HG03108 (cell line): ENCODE results near the gene YTHDF1.

Source experiments
- ATAC-seq: cut with Tn5 transposase; IDR thresholded peaks from one replicate; pipeline ENCODE4 v1.9.1; 2021; ENCODE audit warnings: moderate library complexity; ENCODE audit not compliant: unreplicated experiment

The YTHDF1 gene

DNA sequence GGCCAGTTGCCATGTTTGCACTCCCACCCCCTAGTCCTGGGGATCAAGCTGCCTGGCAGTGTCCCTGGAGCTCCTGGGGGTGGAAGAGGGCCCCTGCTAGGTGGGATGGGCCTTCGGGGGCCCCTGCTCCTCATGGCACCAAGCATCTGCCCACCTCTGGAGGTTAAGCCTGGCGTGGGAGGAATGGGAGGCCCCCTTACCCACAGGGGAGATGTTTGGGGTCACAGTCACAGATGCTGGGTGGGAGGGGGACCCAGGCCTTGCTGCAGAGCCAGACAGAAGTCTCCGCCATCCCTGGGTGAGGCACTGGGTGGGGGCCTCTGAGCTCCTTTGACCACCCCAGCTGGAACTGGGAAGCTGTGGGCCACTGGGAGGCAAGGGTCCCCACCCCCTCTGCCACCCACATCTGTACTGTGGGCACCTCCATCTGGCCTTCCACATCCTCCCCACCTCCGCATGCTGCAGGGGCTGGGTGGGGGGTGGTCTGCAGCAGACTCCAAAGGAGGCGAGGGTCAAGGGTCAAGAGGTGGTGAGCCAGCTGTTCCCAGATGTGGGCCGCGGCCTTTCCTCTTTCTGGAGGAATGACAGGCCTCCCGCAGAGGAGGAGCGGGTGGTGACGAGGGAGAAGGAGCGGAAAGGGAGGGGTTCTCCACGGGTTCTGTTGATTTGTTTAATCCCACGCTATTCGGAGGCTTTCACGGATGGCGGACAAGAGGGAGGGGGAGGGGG is 41.5 kb downstream of the YTHDF1 start:
- no peak for ATAC-seq

DNA sequence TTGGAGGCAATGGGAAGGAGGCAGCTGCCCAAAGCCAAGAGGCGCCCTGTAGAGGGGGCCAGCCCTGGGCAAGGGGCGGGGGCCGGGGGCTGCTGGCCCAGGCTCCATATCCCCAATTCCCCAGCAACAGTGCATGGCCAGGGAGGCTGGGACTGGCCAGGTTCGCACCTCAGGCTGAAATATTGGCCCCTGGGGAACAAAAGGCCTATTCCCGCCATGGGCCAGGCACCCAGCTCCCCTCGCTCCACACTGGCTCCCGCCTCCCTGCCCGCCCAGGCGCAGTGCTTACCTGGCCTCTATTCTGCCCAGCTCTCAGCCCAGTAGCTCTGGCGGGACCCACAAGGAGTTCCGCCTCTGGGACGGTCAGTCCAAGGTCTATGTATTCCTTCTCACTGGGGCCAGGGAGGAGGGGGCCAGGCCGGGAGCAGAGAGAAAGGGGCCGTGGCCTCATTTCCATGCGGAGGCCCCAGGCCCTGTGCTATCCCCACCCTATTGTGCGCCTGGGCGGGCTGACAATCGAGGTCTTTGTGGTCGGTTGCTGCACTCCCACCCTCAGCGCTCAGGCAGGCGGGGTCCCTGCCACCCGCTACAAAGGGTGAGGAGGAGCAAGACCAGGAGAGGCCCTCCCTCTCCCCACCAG is 42.3 kb downstream of the YTHDF1 start:
- no peak for ATAC-seq

DNA sequence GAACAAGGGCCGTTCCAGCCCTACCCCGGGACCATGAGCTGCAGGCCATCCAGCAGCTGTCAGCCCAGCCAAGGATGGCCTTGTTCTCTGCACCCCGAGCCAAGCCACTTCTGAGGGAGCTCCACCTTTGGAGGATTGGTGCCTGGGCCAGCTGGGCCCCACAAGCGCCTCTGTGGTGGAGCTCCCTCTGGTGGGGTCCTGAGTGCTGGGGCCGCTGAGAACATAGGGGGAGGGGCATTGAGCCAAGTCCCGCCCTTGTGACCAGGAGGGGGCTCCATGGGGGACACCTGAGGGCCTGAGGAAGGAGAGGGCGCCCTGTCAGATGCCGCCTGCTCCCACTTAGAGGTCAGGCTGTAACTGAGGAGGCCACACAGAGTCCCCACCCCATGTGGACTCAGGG is 43.2 kb downstream of the YTHDF1 start:
- no peak for ATAC-seq

DNA sequence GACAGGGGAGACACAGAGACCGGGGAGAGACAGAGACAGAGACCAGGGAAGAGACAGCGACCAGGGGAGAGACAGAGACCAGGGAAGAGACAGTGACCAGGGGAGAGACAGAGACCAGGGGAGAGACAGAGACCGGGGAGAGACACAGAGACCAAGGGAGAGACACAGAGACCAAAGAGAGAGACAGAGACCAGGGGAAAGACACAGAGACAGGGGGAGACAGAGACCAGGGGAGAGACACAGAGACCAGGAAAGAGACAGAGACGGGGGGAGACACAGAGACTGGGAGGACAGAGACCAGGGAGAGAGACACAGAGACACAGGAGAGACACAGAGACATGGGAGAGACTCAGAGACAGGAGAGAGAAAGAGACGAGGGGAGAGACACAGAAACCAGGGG is 43.9 kb downstream of the YTHDF1 start:
- ATAC-seq, result no peak

DNA sequence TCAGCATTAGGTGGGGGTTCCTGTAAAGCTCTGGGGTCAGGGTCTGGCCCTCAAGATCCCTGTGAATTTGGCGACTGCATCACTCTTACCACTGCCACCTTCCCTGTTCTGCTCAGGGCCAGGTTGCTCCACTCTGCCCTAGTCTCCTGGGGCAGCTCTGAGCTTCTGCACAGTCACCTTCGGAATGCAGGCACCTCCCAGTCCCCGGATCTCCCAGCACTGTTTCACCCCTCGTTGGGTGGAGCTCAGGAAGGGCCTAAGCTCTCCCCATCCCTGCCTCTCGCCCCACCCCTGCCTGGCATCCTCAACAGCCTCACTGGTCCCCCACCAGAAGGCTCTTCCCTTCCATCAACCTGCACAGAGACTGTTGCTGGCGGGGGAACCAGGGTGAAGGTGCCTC is 46.2 kb downstream of the YTHDF1 start:
- no peak for ATAC-seq

DNA sequence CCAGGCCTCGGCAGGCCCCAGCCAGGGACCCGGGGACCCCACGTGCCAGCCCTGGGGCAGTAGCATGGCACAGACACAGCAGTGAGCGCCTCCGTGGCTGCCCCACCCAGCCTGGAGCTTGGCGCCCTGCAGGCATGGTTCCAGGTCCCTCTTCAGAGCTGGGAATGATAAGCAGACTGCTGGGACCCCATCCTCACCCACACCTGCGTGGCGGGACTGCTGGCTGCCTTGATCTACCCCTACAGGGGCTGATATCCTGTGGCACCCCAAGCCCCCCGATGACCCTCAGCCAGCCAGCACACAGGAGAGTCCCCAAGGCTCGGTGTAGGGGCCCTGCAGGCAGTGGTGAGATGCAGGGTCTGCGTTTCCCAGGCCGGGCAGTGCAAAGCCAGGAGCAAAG is 47.1 kb downstream of the YTHDF1 start:
- ATAC-seq, result no peak

DNA sequence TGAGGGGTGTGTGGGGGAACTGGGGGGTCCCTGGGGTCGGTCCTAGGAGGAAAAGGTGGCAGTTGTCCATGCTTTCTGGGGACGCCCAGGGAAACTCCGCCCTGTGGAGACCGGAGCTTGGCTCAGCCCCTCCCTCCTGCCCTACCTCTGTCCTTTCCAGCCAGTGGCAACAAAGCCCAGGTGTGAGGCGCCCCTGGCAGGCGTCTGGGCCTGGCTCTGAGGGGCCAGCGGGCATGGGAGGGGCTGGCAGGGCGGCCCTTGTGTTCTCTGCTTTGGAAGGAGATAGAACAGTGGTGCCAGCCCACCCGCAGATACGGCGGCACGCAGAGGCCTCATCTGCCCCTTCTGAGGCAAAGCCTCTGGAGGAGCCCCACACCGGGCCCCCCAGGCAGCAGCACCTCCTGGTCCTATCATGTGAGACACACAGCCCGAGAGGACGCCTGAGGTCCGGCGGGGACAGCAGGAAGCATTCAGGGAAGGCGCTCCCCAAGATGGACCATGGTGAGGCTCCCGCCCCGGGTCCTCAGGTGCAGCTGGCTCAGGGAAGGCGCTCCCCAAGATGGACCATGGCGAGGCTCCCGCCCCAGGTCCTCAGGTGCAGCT is 47.9 kb downstream of the YTHDF1 start:
- no peak for ATAC-seq

DNA sequence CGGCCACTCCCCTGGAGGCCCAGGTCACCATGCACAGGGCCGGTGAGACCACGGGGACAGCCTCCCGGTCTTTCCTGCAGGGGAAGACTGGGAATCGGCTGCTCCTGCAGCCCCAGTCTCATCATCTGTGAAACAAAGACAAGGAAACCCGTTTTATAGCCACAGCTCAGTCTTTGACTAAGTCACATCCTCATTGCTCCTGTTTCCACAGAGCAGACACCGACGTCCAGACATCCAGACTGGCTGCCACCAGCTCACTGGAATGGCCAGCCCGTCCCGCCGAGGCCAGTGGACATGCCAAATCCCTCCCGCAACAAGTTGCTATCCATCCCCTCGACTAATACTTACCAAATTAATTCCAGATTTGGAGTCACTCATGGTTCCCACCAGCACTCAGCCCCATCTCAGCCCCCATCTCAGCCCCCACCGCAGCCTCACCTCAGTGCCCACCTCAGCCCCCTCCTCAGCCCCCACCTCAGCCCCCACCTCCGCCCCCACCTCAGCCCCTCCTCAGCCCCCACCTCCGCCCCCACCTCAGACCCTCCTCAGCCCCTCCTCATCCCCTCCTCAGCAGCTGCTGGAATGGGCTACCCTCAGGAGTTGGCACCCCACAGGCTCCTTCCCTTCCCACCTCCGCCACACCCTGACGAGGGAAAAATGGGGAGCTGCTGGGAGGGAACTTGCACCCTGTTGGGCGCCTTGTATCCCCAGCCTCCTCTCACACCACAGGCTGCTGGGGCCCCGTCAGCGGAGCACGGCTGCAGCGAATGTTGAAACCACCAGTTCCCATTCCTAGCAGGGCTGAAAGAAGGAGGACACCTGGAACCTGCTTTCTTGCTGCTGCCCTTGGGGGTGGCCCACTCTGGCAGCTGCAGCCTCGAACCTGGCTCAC is 48.7 kb downstream of the YTHDF1 start:
- ATAC-seq, result no peak

DNA sequence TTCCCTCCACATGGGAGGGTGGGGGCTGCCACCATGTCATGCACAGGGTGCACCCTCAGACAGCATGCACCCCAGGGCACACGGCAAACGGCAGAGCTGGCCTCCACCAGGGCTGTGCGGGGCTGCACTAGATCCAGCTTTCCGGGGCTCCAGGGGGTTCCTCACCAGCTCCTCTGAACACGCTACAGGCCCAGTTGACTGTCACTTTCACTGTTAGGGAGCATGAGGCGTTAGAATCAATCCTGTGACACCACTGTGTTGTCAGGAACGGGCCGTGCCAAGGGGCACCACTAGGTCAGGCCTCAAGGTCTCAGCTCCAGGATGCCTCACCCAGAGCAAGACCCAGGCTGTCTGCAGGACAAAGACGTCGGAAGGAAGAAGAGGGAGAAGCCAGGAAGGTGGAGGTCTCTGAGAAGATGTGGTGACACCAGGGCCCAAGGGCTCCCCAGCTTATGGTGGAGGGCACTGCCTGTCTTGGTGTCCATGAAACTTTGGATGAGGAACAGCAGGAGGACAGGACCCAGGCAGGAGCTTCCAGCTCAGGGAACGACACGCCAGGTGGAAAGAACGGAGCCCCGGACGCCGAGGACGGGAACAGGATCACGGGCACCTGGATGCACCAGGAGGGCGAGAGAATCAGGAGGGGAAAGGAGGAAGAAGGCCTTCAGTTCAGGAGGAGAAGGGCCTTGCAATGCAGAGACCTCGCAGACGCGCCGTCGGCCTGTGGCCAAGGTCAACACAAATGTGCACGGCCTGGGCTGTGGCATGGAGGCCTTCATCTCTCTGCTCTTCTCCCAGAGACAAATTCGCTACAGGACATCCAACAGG is 49.5 kb downstream of the YTHDF1 start:
- no peak for ATAC-seq

DNA sequence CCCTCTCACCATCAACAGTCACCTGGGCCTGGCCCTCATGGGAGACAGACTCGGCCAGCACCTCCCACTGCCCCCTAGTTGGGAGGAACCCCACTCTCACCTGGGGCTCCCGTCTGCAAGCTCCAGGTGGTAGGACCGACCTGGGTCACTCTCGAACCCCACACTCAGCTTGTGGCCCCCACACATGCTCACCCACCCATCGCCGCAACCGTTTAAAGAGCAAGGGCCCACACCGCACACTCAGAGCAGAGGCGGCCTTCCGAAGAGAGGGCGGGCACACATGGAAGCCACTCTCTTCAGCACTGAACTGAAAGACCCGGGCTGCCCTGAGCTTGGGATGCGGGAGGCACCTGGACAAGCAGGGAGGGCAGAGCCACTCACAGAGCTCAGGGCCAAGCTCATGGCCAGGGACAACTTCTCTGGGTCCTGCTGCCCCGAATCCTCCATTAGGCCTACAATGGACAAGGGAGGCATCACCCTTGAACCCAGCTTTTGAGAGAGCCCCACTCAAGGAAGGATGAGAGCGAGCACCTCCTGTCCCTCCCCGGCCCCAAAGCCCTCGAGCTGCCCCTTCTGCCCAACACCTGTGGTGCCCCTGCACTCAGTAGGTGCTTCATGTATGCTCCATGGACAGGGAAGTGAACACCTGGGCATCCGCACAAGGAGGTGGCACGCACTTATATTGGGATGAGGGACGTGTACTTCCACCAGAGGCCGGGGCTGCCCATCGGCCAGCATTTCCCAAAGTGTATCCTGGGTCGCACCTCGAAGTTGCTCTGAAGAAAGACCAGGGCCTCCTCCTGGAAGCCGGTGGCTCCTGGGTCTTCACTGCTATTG is 50.4 kb downstream of the YTHDF1 start:
- no peak for ATAC-seq

DNA sequence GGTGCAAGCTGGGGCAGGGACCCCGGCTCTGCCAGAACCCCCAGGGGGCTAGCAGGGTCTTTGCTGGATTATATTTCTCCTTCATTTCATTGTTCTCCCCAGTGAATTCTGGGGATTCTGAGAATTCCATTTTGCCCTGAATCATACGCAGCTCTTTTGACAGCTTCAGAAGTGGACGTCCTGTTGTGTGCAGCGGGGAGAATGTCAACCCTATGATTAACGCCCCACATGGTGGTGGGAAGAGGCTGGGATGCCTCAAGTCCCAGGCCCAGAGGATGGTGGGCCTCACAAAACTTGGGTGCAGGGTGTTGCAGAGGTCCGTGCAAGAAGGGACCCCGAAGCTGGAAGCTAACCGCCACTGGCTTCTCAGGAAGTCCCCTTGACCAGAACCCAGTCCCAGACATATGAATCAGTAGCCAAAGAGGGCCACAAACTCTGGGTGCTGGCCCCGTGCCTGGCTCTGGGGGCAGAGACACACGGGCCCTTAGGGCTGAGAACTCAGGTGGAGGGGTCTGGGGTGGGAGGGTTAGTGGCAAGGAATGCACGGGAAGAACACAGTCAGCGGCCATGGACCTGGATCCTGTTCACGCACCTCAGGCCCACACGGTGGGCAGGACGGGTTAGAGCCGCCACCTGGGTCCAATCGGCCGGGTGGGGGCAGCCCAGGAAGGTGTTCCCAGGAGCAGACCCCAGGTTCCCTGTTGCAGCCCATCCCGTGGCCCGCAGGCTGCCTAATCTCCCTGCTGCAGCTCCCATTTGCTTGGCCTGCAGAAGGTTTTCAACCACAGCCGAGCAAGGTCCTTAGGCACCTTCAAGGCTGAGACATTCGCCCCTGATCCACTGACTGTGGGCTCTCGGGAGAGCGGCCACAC is 51.2 kb downstream of the YTHDF1 start:
- ATAC-seq, result no peak

DNA sequence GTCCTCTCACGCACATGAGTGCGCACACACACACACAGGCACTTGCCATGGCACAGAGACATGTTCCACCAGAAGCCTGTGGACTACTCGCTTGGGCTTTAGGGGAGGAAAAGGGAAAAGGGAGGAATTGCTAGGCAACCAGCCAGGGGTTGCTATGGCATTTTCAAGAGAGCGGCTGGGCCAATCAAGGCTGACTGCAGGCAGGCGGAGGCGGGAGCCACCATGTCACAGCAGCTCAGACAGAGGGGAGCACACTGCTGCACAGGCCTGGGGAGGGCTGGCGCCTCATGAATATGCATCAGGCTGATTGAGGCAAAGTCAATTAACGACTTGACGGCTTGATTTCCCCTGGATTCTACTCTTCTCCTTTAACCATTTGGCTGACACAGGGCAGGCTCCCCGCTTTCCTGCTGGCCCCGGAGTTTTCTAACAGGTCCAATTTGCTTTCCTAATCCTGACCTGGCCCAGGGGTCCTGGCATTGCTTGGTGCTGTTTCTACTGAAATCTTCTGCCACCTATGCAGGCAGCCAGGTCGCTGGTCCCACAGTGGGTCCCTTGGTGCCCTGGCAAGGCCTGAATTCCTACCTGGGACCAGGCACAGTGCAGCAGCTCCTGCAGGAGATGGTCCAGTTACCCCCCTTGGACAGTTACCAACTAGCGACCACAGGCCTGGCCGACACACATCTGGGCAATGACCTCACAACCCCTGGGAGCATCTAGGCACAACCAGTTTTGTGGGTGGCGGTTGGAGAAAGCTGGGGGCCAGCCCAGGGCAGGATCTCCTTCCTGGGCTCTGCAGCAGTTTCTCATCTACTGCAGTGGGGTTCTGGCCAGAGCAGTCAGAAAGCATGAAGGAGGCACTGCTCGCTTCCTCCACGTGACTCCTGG is 52.1 kb downstream of the YTHDF1 start:
- ATAC-seq, result no peak

DNA sequence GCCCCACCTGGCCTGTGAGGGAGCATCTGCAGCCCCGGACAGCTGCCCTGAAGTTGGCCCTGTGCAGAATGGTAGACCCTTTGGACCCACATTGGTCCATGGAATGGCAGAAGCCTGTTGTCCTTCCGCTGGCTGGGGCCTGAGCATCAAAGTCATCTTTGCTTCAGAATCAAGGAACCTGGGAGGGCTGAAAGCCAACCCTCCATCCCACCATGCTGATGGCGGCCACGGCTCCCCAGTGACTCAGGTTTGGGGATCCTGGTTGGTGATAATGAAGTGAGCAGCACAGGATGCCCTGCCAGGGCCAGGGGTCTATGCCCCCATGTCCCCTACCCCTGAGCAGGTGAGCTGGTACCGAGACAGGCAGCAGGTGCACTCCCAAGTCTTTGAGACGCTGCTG is 52.8 kb downstream of the YTHDF1 start:
- no peak for ATAC-seq

DNA sequence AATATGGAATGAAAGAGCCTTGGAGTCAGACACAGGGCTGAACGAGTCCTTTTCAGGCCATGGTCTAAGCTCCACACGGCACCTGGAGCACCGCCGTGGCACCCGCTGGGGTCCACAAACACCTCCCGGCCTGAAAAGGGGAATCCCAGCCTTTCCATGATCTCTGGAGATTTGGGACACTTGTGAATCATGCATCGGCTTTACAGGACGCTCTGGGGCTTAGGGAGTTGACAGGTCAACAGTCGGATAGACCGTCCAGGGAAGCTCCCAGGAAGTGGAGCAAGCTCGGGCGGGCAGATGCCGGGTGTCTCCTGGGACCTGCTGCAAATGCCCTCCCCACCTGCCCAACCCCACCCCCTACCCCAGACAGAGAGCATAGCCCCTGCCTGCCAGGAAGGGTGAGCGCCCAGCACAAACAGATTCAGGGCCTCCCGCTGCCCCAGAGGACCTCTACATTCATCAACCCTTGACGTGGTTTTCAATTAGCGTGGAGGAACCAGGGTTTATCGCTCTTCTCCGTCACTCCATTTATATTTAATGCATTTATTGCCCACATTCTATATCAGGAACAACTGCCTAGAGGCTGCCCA is 53.6 kb downstream of the YTHDF1 start:
- no peak for ATAC-seq

DNA sequence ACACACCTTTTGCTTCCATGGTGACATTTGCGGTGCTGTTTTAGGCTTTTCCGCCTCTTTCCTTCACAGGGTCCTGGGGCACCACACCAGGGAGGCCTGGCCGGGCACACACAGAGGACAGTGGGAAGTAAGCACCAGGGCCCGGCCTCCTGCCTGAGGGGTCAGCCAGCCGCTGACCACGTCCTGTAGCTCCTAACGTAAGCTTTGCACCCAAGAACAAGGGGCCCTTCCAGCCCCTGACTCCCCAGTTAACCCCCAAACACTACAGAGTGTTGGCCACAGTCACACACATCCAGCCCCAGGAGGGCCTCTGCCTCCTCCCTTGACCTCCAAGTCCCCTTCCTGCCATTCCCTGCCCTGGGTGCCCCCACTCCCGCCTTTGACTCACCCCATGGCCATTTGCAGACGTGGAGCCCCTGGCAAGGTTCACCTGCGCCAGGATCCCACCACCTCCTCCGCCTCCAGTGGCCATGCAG is 54.7 kb downstream of the YTHDF1 start:
- ATAC-seq, result no peak

DNA sequence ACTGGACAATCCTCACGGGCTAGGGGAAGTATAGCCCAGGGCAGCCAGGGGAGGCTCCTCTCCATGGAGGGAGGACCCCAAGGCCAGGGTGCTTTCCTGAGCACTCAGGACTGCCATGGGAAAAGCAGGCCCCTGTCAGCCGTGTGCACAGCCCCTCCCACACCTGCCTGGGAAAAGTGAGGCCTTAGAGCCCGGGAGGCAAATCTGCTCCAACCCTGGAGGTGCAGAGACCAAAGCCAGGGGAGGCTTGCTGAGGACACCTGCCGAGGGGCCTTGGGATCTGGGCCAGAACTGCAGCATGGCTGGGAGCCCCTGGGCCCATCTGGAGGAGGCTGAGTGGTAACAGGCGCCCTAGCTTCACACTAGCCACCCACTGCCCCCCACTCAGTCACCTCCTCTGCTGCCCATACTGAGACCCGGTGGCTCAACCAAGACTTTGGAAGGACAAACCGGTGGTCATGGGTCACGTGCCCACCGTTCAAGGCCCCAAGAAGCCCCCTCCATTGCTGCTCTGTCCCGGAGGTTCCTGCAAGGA is 55.2 kb downstream of the YTHDF1 start:
- ATAC-seq, result no peak
